A549 (cell line): ENCODE data around the gene IL9. TPM values are rescaled to one million over a fixed set of nuclear protein-coding genes. Genes with fewer than 3 reads are reported as not detected.

Experiments used
- ATAC-seq, 2 experiments: fragments of 200-7000 bp in 1 of 2; fragments of >200 bp in 1 of 2; cut with Nextera tagmentation in 1 of 2; cut with Tn5 transposase in 1 of 2; 3 replicates each; pipeline versions ENCODE4 v1.8.0 to v1.9.1; 2018 to 2020; ENCODE audit warnings: mild to moderate bottlenecking in 1 of 2, moderate library complexity in 1 of 2
- CTCF ChIA-PET: fragments of 300-600 bp; sonication (Branson Sonifier 250); formaldehyde crosslinking; extraction: SDS; loops from one replicate; lab custom pipeline; 2021; ENCODE audit warnings: antibody characterized with exemption, inconsistent platforms; lab: Yijun Ruan, JAX
- POLR2A ChIA-PET: fragments of 350-600 bp; formaldehyde crosslinking; extraction: SDS; loops from one replicate; lab custom pipeline; 2021; ENCODE audit warnings: antibody characterized with exemption, inconsistent platforms; lab: Yijun Ruan, JAX
- DNase-seq, 2 experiments: peaks; one replicate each; pipeline versions ENCODE4 v3.0.0 to v3.0.0-alpha.2; 2011 to 2016; ENCODE audit warnings: low read depth in 1 of 2, low spot score in 1 of 2
- FAIRE-seq: peaks from 2 replicates; lab custom pipeline; 2011; peaks lifted over from hg19 to GRCh38; lab: Jason Lieb, UNC
- H3K27ac ChIP-seq, 2 experiments: fragments of >200 bp; sonication (Bioruptor Twin); formaldehyde crosslinking; 3 replicates each; pipeline ENCODE4 v1.5.1; 2016 to 2017
- H3K4me1 ChIP-seq: fragments of >200 bp; sonication (Bioruptor Twin); formaldehyde crosslinking; 3 replicates; pipeline ENCODE4 v1.6.1; 2016
- H3K4me2 ChIP-seq: fragments of >200 bp; sonication (Bioruptor Twin); formaldehyde crosslinking; 3 replicates; pipeline ENCODE4 v1.6.1; 2016
- H3K4me3 ChIP-seq: fragments of >200 bp; sonication (Bioruptor Twin); formaldehyde crosslinking; 3 replicates; pipeline ENCODE4 v1.5.1; 2016
- H3K9me3 ChIP-seq: fragments of >200 bp; sonication (Bioruptor Twin); formaldehyde crosslinking; 3 replicates; pipeline ENCODE4 v1.6.1; 2016
- CBX2 ChIP-seq: fragments of 200-600 bp; sonication (generic); IDR thresholded peaks from 2 replicates; pipeline ENCODE4 v1.6.1; 2016; ENCODE audit warnings: low read depth, mild to moderate bottlenecking, borderline replicate concordance
- CBX8 ChIP-seq: fragments of 200-600 bp; sonication (generic); IDR thresholded peaks from 2 replicates; pipeline ENCODE4 v1.6.1; 2016
- CHD2 ChIP-seq: fragments of 150-350 bp; IDR thresholded peaks from 2 replicates; pipeline ENCODE4 v1.6.1; 2014; ENCODE audit warnings: low read length; ENCODE audit not compliant: partially characterized antibody
- CHD4 ChIP-seq: fragments of 200-600 bp; sonication (generic); IDR thresholded peaks from 2 replicates; pipeline ENCODE4 v1.6.1; 2016; ENCODE audit warnings: antibody characterized with exemption, mild to moderate bottlenecking, borderline replicate concordance
- FOXS1 ChIP-seq: fragments of 250-450 bp; sonication (Bioruptor Pico); IDR thresholded peaks from 2 replicates; pipeline ENCODE4 v1.5.0; 2020; ENCODE audit warnings: mild to moderate bottlenecking, moderate library complexity
- GATA3 ChIP-seq: IDR thresholded peaks from 2 replicates; pipeline ENCODE4 v1.6.1; 2012; ENCODE audit warnings: borderline replicate concordance
- HEYL ChIP-seq: fragments of 250-450 bp; sonication (Bioruptor Pico); IDR thresholded peaks from 2 replicates; pipeline ENCODE4 v1.8.0; 2021; ENCODE audit warnings: mild to moderate bottlenecking, moderate library complexity
- HOXA7 ChIP-seq: fragments of 250-450 bp; sonication (Bioruptor Pico); IDR thresholded peaks from 2 replicates; pipeline ENCODE4 v1.5.0; 2020; ENCODE audit warnings: mild to moderate bottlenecking, moderate library complexity
- HOXB13 ChIP-seq: fragments of 250-450 bp; sonication (Bioruptor Pico); IDR thresholded peaks from 2 replicates; pipeline ENCODE4 v1.5.0; 2020; ENCODE audit warnings: low read depth, mild to moderate bottlenecking, moderate library complexity
- JUN ChIP-seq, 2 experiments: fragments of >200 bp; sonication (Bioruptor Twin); formaldehyde crosslinking; IDR thresholded peaks; 2 replicates in 1 of 2; 3 replicates in 1 of 2; pipeline ENCODE4 v1.6.1; 2016 to 2017
- KDM5A ChIP-seq: fragments of 200-600 bp; sonication (generic); IDR thresholded peaks from 2 replicates; pipeline ENCODE4 v1.6.1; 2016; ENCODE audit warnings: antibody characterized with exemption, mild to moderate bottlenecking
- MAFK ChIP-seq: fragments of 450-650 bp; IDR thresholded peaks from 2 replicates; pipeline ENCODE4 v1.6.1; 2014; ENCODE audit not compliant: partially characterized antibody
- NPAS2 ChIP-seq: fragments of 250-450 bp; sonication (Bioruptor Pico); IDR thresholded peaks from 2 replicates; pipeline ENCODE4 v1.8.0; 2022; ENCODE audit warnings: mild to moderate bottlenecking, moderate library complexity, borderline replicate concordance
- POLR2A ChIP-seq: IDR thresholded peaks from 2 replicates; pipeline ENCODE4 v1.6.1; 2012; ENCODE audit warnings: mild to moderate bottlenecking, low read length
- SMC3 ChIP-seq: fragments of >200 bp; sonication (Bioruptor Twin); formaldehyde crosslinking; IDR thresholded peaks from 3 replicates; pipeline ENCODE4 v1.6.1; 2018; ENCODE audit warnings: inconsistent platforms
- ZC3H11A ChIP-seq: fragments of 450-650 bp; IDR thresholded peaks from 2 replicates; pipeline ENCODE4 v1.6.1; 2014; ENCODE audit warnings: antibody characterized with exemption, mild to moderate bottlenecking
- WGBS: methylation state at CpG from one replicate; pipeline ENCODE4 v1.1.6; 2017; ENCODE audit errors: missing lambda C conversion rate; 5-methylcytosine and 5-hydroxymethylcytosine counted together
- polyA plus RNA-seq, 4 experiments: library from polyadenylated mRNA; depleted of rRNA in 3 of 4; stranded (reverse); fragments of >200 nt; fragmentation: RNase III in 1 of 4; extraction: RNeasy Plus Mini Kit Qiagen cat#74134 plus additional on column Dnase treatment in 1 of 4; gene quantifications; 2 replicates in 3 of 4; 3 replicates in 1 of 4; pipeline ENCODE4 v1.2.3, GENCODE V29; 2011 to 2017
- TF ChIP-seq, protein P1 (sequence below): fragments of 200-600 bp; sonication (generic); IDR thresholded peaks from 2 replicates; pipeline ENCODE4 v1.6.1; 2016; ENCODE audit warnings: antibody characterized with exemption, mild to moderate bottlenecking, moderate library complexity
- TF ChIP-seq, protein P2 (sequence below): fragments of 150-350 bp; IDR thresholded peaks from 2 replicates; pipeline ENCODE4 v1.6.1; 2014; ENCODE audit warnings: low read depth, mild to moderate bottlenecking, low read length
- TF ChIP-seq, protein P3 (sequence below): fragments of >200 bp; sonication (Bioruptor Twin); formaldehyde crosslinking; IDR thresholded peaks from 3 replicates; pipeline ENCODE4 v1.5.1; 2016

IL9 gene
- polyA plus RNA-seq, 2 of the 4 experiments (the other 2 are of a cell fraction) = not detected

DNA sequence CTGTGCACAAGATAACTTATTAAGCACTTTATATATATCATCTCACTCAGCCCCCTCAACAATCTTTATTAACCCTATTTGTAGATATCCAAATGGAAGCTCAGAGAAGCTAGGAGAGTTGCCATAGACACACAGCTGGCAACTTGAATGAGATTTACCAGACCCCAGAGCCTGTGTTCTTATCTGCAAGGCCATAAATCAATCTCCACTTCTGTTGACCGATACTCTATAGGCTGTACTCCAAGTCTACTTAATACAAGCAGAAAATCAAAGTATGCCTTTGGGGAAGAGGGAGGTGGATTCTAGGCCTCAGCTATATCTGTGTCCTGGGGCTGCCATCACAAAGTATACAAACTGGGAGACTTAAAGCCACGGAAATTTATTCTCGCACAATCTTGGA is 6.0 kb upstream of the IL9 start:
- Histone ChIP-seq H3K4me2 (no peak overlapping the region), H3K9me3 (no peaks in the 10 kb centered on the region), H3K4me1 (no peaks in the 10 kb centered on the region)
- TF ChIP-seq ZC3H11A (no peak), SMC3 (no peak), HEYL (no peak), CHD4 (no peak), GATA3 (no peak), NPAS2 (CRISPR knock-in tag) (no peak), POLR2A (no peak)
- TF ChIP-seq, protein P1, sequence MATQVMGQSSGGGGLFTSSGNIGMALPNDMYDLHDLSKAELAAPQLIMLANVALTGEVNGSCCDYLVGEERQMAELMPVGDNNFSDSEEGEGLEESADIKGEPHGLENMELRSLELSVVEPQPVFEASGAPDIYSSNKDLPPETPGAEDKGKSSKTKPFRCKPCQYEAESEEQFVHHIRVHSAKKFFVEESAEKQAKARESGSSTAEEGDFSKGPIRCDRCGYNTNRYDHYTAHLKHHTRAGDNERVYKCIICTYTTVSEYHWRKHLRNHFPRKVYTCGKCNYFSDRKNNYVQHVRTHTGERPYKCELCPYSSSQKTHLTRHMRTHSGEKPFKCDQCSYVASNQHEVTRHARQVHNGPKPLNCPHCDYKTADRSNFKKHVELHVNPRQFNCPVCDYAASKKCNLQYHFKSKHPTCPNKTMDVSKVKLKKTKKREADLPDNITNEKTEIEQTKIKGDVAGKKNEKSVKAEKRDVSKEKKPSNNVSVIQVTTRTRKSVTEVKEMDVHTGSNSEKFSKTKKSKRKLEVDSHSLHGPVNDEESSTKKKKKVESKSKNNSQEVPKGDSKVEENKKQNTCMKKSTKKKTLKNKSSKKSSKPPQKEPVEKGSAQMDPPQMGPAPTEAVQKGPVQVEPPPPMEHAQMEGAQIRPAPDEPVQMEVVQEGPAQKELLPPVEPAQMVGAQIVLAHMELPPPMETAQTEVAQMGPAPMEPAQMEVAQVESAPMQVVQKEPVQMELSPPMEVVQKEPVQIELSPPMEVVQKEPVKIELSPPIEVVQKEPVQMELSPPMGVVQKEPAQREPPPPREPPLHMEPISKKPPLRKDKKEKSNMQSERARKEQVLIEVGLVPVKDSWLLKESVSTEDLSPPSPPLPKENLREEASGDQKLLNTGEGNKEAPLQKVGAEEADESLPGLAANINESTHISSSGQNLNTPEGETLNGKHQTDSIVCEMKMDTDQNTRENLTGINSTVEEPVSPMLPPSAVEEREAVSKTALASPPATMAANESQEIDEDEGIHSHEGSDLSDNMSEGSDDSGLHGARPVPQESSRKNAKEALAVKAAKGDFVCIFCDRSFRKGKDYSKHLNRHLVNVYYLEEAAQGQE = no peak
- TF ChIP-seq, all 56 proteins: peak for 0
- 52% methylated on average over 3 of the region's 3 CpGs for WGBS
- no peak for ATAC-seq
- no peak overlapping the region for H3K4me3 ChIP-seq
- H3K27ac ChIP-seq = no peak overlapping the region
- ChIA-PET CTCF (interaction anchor here (0.5 to 3.7 kb wide), 5 partner anchors 9 to 156 kb away, joined by 3 to 15 read pairs (median 6); no protein-coding TSS in a partner anchor), POLR2A (no interaction called here)
- DNase-seq = no peak
- no peak for FAIRE-seq

DNA sequence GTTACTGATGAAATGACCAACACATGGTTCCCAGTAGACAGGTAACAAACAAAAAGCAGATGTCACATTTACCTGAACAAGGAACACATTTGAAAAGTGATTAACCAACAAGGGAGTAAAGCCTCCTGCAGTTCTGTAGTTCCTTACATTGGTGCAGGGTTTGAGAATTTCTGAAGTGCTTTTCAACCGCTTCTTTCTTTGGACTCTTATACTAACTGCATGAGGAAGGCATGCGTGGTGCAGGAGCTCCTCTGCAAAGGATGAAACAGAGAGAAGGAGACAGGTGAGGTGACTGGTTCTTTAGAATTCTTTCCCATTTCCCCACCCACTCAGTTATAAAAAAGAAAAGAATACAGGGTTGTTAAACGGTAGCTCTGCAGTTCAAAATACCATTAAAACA is 4.6 kb upstream of the IL9 start:
- Histone ChIP-seq H3K27ac (no peak overlapping the region), H3K4me1 (peaks cover 8% of the 10 kb centered on the region), H3K4me3 (no peak overlapping the region), H3K9me3 (no peaks in the 10 kb centered on the region), H3K4me2 (no peak overlapping the region)
- 55% methylated on average over 3 of the region's 3 CpGs for WGBS
- DNase-seq (no peak), FAIRE-seq (no peak), ATAC-seq (no peak)
- ChIA-PET CTCF (interaction anchor here (0.7 to 3.7 kb wide), 5 partner anchors 9 to 467 kb away, joined by 3 to 15 read pairs (median 6); no protein-coding TSS in a partner anchor), POLR2A (no interaction called here)
- TF ChIP-seq KDM5A (no peak), HOXA7 (CRISPR knock-in tag) (no peak), CBX8 (no peak), MAFK (no peak), FOXS1 (no peak), GATA3 (no peak), HOXB13 (CRISPR knock-in tag) (no peak), CBX2 (no peak), CHD2 (no peak), JUN (IDR thresholded peaks at IDR 0.05) (no peak)
- TF ChIP-seq, protein P2, sequence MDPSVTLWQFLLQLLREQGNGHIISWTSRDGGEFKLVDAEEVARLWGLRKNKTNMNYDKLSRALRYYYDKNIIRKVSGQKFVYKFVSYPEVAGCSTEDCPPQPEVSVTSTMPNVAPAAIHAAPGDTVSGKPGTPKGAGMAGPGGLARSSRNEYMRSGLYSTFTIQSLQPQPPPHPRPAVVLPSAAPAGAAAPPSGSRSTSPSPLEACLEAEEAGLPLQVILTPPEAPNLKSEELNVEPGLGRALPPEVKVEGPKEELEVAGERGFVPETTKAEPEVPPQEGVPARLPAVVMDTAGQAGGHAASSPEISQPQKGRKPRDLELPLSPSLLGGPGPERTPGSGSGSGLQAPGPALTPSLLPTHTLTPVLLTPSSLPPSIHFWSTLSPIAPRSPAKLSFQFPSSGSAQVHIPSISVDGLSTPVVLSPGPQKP = no peak
- TF ChIP-seq, protein P3, sequence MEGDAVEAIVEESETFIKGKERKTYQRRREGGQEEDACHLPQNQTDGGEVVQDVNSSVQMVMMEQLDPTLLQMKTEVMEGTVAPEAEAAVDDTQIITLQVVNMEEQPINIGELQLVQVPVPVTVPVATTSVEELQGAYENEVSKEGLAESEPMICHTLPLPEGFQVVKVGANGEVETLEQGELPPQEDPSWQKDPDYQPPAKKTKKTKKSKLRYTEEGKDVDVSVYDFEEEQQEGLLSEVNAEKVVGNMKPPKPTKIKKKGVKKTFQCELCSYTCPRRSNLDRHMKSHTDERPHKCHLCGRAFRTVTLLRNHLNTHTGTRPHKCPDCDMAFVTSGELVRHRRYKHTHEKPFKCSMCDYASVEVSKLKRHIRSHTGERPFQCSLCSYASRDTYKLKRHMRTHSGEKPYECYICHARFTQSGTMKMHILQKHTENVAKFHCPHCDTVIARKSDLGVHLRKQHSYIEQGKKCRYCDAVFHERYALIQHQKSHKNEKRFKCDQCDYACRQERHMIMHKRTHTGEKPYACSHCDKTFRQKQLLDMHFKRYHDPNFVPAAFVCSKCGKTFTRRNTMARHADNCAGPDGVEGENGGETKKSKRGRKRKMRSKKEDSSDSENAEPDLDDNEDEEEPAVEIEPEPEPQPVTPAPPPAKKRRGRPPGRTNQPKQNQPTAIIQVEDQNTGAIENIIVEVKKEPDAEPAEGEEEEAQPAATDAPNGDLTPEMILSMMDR = no peak
